HG03439 (cell line): ENCODE results near the gene MARK3.

Experiments used
- ATAC-seq: cut with Tn5 transposase; IDR thresholded peaks from one replicate; pipeline ENCODE4 v1.9.1; 2021; ENCODE audit warnings: mild to moderate bottlenecking, moderate library complexity; ENCODE audit not compliant: unreplicated experiment

The MARK3 gene

DNA sequence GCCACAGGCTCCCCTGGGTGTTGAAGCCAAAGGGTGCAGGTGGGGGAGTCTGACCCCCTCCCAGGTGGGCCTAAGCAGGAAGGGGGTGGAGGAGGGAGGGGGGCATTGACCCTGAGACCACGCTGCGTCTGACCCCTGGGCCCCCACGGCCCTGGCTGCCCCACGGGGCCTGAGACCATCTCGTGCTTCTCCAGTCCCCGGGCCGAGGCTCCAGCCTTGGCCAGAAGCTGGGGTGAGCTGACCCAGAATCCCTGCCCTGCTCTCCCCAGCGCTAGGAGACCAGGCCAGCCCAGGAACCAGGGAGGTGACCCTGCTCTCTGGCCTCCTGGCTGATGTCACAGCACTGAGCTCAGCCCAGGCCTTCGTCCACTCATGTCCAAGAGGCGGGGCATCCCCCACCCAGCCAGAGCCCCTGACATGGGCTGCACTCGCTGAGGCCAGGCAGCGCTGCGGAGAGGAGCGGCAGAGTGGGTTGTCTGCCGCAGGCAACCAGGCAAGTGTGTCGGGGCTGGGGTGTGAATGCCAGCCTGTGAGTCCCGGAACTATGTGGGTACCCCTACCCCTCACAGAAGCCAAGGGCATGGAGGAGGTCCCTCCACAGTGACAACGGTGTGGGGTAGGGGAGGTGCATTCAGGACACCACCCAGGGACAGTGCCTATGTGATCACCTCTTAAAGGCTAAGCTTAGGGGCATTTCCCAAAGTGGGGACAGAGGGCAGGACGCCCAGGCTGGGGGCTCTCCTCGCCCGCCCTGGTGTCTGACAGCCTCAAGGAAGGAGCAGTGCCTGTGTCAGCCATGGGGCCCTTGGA lies 150.1 kb downstream of the MARK3 start:
- ATAC-seq = no peak

DNA sequence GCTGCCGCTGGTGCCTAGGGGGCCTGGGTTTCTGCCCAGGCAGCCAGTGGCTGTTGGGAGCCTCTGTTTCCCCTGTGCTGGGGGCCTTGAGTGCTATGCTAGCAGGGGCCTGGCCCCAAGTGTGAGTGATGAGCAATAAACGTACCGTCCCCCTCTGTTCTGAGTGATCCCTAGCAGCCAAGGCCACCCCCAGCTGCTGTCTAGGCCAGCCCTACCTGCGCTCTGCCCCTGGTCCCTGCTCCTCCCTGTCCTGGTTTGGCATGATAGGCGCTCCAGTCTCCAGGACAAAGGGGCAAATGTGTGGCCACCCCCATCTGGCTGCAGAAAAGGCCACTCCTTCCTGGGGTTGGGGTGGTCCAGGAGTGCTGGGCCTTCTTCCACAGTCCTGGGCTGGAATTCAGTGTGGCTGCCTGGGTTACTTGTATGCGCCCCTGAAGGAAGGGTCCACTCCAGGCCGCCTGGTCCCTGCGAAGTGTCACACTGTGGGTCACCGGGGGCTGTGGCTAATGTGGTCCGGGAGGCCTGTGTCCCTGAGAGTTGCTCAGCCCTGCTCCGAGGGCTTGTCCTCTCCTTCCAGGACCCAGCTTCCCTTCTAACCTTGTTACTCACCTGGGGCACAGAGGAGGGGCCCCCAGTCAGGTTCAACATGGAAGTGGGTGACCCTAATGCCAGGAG lies 150.8 kb downstream of the MARK3 start:
- ATAC-seq = no peak

DNA sequence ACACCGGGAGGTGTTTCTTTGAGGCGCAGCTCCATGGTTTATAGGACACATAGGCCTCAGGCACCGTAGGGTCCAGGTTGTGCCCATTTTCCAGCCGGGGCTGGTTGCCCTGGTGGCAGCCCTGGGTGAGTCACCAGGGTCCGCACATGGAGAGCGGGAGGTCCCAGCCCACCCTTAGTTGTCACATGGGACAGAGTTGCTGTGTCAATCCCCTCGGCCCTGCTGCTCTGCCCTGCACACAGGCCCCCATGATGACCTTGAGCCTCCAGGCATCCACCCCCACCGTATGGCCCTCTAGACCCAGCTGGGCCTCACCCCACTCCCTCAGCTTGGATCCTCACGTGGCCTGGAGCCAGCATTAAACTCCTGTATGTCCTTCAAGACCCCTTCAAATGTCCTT lies 151.5 kb downstream of the MARK3 start:
- ATAC-seq = no peak

DNA sequence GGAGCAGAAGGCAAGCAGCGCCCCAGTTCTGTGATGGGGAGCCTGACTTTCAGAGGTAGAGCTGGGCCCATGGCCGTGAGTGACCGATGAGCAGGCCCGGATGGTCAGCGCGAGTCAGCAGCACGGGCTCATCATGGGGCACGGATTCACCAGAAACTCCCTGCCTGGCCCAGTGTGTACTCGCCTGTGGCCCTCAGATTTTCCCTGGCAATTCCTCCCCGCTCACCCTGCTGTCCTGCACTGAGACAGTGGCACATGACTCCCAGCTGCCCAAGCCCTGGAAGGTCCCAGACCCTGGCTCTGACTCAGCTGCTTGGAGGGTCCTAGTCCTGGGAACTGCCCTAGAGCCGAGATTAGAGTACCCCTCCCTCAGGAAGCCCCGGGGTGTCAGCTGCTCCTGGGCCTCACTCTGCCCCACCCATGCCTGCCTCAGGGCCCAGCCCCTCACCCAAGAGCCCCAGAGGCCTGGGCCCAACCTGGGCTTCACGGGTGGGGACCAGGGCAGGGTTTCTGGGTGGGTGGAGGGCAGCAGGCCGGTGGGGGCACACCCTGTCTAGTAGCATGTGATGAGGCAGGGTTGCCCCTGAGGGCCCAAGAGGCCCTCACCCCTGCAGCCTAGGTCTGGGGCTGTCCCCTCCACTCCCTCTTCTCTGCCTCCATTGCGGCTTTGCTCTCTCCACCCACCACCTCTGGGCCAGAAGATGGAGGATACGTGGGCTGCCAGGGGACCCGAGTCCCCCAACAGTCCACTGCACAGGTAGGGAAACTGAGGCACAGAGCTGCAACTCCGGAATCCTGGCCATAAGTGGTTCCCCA lies 152.2 kb downstream of the MARK3 start:
- no peak for ATAC-seq

DNA sequence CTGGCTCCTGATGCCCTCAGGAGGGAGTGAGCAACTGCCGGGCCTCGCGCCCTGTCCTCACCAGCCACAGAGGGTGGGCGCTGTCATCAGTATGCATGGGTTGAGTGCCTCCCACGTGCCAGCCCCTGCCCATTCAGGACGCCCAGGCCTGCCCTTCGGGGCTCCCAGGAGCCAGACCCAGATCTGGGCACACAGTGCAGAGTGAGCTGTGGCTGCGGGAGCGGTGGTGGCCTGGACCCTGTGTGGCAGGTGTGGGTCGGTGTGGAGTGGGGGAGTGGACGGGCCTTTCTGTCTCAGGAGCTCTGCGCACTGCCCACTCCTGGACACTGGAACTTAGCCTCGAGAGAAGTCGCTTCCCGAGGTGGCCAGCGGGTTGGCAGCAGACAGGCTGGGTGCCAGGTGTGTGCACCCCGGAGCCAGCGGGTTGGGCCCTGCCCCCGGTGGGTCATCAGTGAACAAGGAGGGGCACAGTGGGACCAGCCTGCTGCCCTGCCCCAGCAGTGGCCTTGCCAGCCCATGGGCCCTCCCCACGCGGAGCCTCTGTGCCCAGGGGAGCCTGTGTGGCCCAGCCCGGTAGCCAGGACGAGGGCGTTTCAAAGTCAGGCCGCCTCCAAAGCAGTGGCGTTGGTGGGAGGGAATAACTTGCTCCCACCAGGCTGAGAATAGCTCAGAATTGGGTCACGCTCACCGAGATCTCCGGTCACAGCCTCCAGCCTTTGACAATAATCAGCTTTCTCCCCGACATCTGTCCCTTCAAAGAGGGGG lies 153.3 kb downstream of the MARK3 start:
- no peak for ATAC-seq

DNA sequence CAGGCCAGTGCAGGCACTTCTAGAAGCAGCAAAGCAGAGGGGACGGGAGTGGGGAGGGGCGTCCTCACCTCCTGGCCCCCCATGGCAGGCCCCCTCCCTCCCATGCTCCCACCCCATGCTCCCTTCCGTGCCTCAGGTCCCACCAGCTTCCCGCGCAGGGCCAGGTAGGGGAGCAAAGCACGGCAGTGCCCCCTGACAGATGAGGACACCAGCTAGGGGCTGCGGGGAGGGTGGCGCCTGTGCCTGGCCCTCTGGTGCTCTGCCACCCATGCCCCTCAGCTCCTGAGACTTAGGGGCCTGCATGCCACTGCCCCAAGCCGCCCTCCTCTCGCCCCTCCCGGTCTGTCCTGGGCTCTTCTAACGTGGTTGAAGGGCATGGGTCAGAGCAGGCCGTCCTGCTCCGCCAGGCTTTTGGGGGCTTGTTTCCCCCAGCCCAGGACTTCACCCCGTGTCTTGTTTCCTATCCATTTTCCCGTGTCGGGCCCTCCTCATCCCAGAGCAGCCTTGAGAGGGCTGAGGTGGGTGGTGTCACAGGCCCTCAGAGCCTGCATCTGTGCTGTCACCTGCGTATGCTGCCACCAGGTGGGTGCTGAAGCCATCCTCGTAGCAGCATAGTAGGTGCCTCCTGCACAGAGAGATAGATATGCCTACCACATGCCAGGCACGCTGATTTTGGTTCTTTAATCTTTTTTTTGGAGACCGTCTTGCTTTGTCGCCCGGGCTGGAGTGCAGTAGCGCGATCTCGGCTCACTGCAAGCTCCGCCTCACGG lies 154.0 kb downstream of the MARK3 start:
- ATAC-seq = no peak

DNA sequence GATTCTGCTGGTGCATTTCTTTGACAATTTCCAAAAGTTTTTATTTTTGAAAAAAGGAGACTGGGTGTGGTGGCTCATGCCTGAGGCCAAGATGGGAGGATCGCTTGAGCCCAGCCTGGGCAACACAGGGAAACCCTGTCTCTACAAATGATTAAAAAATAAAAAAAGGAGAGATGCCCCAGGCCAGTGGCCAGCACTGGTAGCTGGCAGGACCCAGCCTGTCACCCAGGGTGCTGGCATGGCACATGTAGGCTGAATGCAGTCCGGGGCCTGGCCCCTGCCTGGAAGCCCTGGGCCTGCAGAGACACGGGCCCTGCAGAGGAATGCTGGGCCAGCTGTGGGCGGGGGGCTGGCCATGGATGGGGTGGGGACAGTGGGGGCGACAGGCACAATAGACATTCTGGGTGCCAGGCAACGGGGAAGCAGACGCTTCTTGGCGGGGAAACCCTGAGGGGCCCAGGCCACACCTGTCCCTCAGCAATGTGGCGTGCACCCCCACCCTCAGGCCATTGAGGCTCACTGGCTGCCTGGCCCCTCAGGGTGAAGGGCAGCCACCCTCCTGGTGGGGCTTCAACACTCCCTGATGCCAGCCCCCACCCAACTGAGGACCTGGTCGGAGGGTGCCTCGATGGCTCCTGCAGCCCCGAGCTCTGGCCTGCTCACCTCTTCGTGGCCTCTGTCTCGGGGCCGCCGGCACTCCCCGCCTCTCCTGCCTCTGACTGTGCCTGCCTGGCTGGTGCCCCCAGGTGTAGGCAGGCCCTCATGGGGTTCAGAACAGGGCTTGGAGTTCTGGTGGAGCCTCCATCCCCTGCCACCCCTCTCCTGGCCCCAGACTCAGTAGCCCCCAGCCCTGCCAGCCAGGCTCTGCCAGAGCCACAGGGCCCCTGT lies 155.8 kb downstream of the MARK3 start:
- ATAC-seq = no peak

DNA sequence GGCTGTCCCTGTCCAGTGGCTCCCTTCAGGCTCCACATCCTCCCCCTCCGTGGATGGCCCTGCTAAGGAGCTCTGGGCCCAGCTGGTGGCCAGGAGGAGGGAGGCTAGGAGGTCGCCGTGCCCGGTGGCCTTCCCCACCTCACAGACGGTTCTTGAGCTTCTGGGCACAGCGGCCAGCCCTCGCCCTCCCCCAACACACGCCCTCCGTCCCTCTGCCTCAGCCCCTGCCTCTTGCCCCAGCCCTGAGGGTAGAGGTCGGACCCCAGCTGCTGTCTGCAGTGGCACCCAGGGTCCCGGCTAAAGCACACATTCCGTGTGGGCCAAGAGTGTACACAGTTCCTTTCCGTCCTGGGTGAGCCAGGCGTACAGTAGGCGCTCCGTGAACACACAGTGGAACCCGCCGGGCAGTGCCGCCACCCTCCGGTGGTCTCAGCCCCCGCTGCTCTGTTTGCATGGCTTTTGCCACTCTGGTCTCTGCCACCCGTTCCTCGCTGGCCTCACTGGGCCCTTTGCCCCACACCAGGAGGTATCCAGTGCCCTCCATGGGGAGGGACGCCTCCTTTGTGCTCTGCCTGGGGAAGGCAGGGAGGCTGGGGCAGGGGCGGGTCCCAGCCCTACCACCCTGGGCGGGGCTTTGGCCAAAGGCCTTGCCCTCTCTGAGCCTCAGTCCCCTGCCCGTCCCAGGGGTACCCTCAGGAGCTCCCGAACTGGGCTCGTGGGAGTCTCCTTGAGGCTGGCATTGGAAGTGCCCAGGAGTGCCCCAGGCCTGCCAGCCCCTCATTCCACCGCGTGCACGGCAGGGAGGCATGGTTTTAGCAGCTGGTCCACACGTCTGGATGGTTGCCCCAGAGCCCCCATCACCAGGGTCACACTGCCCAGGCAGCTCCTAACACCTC lies 156.7 kb downstream of the MARK3 start:
- no peak for ATAC-seq

DNA sequence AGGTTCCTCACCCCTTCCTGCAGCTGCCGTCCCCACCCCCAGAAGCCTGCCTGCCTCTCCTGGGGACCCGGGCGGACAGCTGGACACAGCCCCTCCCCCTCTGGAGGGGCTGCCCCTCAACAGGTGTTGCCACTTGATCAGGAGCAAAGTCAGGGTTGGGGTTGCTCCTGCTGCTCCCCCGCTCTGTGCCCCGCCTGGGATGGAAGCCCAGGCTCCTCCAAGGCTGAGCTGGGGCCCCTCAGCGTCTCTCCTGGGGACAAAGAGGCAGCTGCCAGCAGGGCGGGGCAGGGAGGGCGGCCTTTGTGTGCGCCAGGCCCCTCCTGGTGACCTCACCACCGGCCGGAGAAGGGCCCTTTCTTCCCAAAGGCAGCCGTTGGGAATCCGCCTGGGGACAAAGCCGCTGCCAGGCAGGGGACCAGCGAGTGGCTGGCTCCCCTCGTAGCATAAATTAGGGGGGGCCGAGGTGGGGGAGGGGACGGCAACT lies 157.4 kb downstream of the MARK3 start:
- no peak for ATAC-seq

DNA sequence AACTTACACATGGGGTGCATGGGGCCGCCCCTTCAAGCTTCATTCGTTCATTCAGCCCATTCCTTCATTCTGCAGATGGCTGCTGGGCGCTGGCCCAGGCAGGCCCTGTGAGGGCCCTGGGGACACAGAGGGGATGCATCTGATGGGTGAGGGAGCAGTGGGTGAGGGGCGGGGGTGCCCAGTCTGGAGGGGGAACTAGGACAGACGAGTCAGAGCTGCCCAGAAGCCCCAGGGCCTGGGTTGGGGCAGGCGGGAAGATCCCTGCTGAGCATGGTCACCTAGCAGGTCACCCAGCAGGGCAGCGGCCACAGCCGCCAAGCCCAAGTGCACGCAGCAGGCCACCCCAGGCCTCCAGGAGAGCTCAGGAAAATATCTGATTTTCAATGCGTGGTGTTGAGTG lies 157.9 kb downstream of the MARK3 start:
- ATAC-seq = no peak

DNA sequence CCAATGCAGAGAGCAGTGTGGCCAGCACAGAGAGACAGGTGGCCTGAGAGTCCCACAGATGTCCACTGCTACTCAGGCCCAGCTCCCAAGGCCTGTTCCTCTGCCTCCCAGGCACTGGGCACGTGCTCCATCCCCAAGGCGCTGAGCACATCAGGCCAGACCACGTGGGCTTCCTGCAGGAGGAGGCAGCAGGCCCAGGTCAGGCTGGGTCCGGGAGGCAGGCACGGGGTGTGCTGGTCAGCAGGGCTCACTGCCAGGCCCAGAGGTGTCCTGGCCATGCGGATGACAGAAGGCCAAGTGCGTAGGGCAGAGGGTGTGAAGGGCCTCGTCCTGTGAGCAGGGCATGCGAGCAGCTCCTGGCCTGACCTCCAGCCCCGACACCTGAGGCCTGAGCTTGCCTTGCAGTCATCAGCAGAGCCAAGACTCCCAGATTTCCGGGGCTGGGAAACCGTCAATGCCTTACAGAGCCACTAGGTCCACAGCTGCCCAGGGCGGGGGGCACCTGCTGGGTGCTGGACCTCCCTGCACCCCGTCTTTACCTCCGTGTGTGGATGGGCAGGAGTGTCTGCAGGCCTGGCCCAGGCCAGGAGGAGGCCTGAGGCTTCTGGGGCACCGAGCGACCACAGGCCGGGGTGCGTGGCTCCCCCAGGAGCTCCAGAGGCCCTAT lies 158.6 kb downstream of the MARK3 start:
- no peak for ATAC-seq

DNA sequence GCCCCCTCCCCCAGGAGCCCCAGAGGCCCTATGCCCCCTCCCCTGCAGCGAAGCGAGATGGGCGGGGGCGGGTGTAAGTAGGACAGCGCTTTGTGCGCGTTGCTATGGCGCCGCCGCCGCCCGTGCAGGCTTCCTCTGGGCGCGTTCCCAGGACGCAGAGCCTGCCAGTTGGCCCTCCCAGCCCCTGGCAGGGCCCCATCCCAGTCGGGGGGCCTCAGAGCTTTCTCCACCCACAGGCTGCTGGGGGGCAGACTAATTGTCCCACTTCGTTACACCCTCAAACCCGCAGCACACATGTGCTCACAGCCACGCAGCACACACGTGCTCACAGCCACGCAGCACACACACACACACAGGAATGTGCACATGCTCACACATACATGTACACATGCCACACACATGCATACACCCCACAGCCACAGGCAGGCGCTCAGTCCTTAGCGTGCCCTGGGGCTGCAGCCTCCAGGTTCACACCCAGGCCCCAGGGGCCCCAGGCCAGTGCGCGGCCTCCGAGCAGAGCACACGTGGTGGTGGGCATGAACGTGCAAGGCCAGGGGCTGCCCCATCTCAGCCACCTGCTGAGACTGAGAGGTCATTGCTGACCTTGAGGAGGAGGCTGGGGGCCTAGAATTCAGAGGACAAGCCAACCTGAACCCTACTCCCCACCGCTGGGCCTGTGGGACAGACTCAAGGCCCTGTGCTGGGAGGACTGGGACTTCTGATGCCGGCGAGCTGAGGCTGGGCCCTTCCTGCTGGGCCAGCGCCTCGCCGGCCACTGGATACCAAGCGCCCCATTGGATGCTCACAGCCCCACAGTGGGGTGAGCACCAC lies 159.4 kb downstream of the MARK3 start:
- no peak for ATAC-seq

DNA sequence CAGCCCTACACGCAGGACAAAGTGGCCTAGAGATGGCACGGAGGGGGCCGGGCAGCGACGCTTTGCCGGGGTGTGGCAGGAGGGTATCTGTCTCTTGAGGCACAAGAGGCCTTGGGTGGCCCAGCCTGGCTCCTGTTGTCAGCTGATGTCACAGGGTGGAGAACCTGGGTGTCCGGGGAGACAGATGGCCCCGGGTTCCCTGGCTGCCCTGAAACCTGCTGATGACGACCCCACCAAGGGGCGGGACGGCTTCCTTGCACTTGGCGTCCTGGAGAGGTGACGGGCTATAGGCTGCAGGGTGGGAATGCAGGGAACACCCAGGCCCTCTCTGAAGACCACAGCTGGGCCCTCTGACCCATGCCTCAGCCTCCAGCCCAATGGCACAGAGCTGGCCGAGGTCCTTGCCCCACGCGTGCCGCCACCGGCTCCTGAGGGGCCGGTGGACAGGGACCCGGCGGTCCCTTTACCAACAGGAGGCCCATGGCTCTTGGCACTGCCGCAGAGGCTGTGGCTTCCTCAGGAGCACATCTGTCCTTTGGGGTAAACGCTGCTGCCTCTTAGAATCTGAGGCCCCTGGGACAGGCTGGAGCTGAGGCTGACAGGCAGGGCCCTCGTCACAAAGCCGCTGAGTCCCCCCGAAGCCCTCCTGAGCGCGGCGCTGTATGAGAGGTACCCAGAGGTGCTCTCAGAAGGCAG lies 160.2 kb downstream of the MARK3 start:
- no peak for ATAC-seq

DNA sequence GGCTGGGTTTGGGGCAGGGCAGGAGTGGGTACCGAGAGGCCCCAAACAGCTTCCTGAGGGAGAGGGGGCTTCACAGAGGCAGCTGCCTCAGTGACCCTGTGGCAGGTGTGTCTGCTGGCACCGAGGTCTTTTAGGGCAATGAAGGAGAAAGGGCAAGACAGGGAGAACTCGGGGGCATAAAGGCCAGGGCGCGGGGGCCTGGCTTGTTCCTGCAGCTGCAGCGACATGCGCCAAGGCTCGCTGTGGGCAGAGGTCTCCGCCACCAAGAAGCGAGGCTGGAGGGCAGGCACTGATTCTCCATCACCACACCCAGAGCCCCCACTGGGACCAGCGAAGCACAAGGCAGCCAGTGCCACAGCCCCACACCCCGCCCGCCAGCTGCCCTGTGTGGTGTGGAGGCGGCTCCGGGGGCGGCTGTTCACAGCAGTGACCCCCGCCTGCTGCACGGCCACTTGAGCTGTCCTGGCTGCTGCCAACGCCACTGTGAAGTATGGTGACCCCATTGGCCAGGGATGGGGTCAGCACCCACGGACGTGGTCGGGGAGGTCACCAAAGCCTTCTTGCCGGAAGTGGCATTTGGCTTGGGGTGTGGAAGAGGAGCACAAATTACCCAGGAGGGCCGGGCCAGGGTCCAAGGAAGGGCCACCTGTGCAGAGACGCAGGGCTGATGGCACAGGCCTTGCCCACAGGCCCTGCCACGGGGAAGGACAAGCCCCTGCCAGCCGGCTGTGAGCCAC lies 160.9 kb downstream of the MARK3 start:
- ATAC-seq = no peak
